Measurements from ENCODE around the gene LRRFIP2. TPM values are rescaled to one million over a fixed set of nuclear protein-coding genes. Genes with fewer than 3 reads are reported as not detected.
"Not testable (repeated sequence)": the region's sequence is repeated elsewhere in the genome, so short reads cannot be mapped to it uniquely, and the experiment has no call there.

The LRRFIP2 gene
- total RNA-seq, 4 donors from 2014 or later, result 67.1 to 102 (median 83.1) TPM

- WGBS, 2 donors, result 93 to 95% methylated on average over 7 of the region's 7 CpGs
- no peak for DNase-seq (ENCODE audit: low spot score in 2 of 2)
- H3K4me3 ChIP-seq (ENCODE audit: low read depth, poor library complexity, severe bottlenecking), result no peak overlapping the region
- intact Hi-C loops (cut with DNase I; ENCODE audit: low total_unique reads), result no loop called here
- no peak for TF ChIP-seq POLR2A (IDR thresholded peaks at IDR 0.05)
- TF ChIP-seq, protein P1, sequence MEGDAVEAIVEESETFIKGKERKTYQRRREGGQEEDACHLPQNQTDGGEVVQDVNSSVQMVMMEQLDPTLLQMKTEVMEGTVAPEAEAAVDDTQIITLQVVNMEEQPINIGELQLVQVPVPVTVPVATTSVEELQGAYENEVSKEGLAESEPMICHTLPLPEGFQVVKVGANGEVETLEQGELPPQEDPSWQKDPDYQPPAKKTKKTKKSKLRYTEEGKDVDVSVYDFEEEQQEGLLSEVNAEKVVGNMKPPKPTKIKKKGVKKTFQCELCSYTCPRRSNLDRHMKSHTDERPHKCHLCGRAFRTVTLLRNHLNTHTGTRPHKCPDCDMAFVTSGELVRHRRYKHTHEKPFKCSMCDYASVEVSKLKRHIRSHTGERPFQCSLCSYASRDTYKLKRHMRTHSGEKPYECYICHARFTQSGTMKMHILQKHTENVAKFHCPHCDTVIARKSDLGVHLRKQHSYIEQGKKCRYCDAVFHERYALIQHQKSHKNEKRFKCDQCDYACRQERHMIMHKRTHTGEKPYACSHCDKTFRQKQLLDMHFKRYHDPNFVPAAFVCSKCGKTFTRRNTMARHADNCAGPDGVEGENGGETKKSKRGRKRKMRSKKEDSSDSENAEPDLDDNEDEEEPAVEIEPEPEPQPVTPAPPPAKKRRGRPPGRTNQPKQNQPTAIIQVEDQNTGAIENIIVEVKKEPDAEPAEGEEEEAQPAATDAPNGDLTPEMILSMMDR (IDR thresholded peaks at IDR 0.05), result no peak
These were observed 51.1 kb downstream of the LRRFIP2 start for GRCh38 chr3:37123292-37123691.

DNA sequence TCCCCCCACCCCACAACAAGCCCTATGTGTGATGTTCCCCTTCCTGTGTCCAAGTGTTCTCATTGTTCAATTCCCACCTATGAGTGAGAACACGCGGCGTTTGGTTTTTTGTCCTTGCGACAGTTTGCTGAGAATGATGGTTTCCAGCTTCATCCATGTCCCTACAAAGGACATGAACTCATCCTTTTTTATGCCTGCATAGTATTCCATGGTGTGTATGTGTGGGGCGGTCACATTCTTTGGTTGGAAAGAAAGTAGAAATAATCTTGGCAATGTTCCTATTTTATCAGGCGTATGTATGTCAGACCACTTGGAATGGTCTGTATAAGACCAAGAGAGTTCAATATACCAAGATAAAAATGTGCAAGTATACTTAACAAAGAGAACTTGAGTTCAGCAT, 52.3 kb downstream of the LRRFIP2 start:
- intact Hi-C loops (cut with DNase I; ENCODE audit: low total_unique reads); H3K4me3 ChIP-seq (ENCODE audit: low read depth, poor library complexity, severe bottlenecking); DNase-seq (ENCODE audit: low spot score in 2 of 2): not testable (repeated sequence)
- whole genome bisulfite sequencing, 2 donors, result 96% methylated on average over 6 of the region's 6 CpGs

- no peak overlapping the region for H3K4me3 ChIP-seq (ENCODE audit: low read depth, poor library complexity, severe bottlenecking)
- intact Hi-C loops (cut with DNase I; ENCODE audit: low total_unique reads), result no loop called here
- 89 to 91% methylated on average over 2 of the region's 2 CpGs for WGBS, 2 donors
- TF ChIP-seq, protein P1 (IDR thresholded peaks at IDR 0.05), result no peak
- no peak for TF ChIP-seq POLR2A (IDR thresholded peaks at IDR 0.05)
- DNase-seq (ENCODE audit: low spot score in 2 of 2), result no peak
These were observed 56.2 kb downstream of the LRRFIP2 start for GRCh38 chr3:37118163-37118562.

- TF ChIP-seq POLR2A (IDR thresholded peaks at IDR 0.05), result no peak
- TF ChIP-seq, protein P1 (IDR thresholded peaks at IDR 0.05), result no peak
- no peak for DNase-seq (ENCODE audit: low spot score in 2 of 2)
- intact Hi-C loops (cut with DNase I; ENCODE audit: low total_unique reads), result no loop called here
- H3K4me3 ChIP-seq (ENCODE audit: low read depth, poor library complexity, severe bottlenecking), result no peak overlapping the region
These were observed 56.8 kb downstream of the LRRFIP2 start for GRCh38 chr3:37117548-37117947.

DNA sequence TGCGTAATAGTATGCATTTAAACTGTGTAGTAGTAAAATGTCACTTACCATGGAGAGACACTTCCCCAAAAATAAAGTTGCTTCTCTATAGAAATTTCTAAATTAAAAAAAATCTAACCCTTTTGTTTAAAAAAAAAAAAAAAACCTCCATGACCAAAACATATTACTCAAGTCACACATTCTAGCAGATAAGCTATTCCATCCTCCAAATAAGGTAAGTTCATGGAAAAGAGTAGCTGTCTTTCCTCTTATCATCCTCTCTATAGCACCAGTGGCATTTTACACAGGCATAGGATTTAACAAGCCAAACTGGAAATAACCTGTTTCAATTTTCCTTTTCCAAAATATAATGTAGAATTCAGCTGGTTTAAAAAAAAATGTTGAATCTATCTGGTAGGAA, 57.4 kb downstream of the LRRFIP2 start:
- no peak overlapping the region for H3K4me3 ChIP-seq (ENCODE audit: low read depth, poor library complexity, severe bottlenecking)
- TF ChIP-seq, protein P1 (IDR thresholded peaks at IDR 0.05), result no peak
- TF ChIP-seq POLR2A (IDR thresholded peaks at IDR 0.05), result no peak
- DNase-seq (ENCODE audit: low spot score in 2 of 2), result no peak
- 97 to 98% methylated on average over 1 of the region's 1 CpG for WGBS, 2 donors
- intact Hi-C loops (cut with DNase I; ENCODE audit: low total_unique reads), result no loop called here

- no peak for TF ChIP-seq POLR2A (IDR thresholded peaks at IDR 0.05)
- TF ChIP-seq, protein P1 (IDR thresholded peaks at IDR 0.05), result no peak
- 65 to 92% methylated on average over 2 of the region's 2 CpGs for WGBS, 2 donors
These were observed 58.9 kb downstream of the LRRFIP2 start for GRCh38 chr3:37115446-37115845.

More at GRCh38 chr3:37115446-37115845, 58.9 kb downstream of the LRRFIP2 start:
- no peak for DNase-seq (ENCODE audit: low spot score in 2 of 2)
- intact Hi-C loops (cut with DNase I; ENCODE audit: low total_unique reads), result no loop called here
- H3K4me3 ChIP-seq (ENCODE audit: low read depth, poor library complexity, severe bottlenecking), result no peak overlapping the region

Measured in lower leg skin (tissue), 4 donors.